Activated T-helper 17 cell treated with anti-CD3 and anti-CD28 coated beads, Interleukin-2, amount 50 U/mL, for 72 hours (primary cell): ENCODE results near the gene PTPRM. TPM values are rescaled to one million over a fixed set of nuclear protein-coding genes. Genes with fewer than 3 reads are reported as not detected.

Experiments used
- ATAC-seq: fragments of 150-1000 bp; cut with Tn5 transposase; replicated peaks from 2 replicates; pipeline ENCODE4 v1.10.0; 2021; ENCODE audit warnings: mild to moderate bottlenecking, moderate library complexity
- H3K27ac Mint-ChIP-seq: one replicate; pipeline ENCODE4 v1.8.0; 2022; ENCODE audit warnings: mixed read lengths
- H3K27me3 Mint-ChIP-seq: one replicate; pipeline ENCODE4 v1.8.0; 2022; ENCODE audit warnings: mixed read lengths
- H3K36me3 Mint-ChIP-seq: one replicate; pipeline ENCODE4 v1.8.0; 2022; ENCODE audit warnings: low read depth, mild to moderate bottlenecking, mixed read lengths
- H3K4me1 Mint-ChIP-seq: one replicate; pipeline ENCODE4 v1.8.0; 2022; ENCODE audit warnings: mixed read lengths
- H3K4me3 Mint-ChIP-seq: one replicate; pipeline ENCODE4 v1.8.0; 2022; ENCODE audit warnings: mild to moderate bottlenecking, mixed read lengths
- H3K9me3 Mint-ChIP-seq: one replicate; pipeline ENCODE4 v1.8.0; 2022; ENCODE audit warnings: mixed read lengths
- total RNA-seq, 2 donors: library from RNA; stranded (reverse); gene quantifications; one replicate each; pipeline ENCODE4 v1.2.3, GENCODE V29; 2022

PTPRM gene
- total RNA-seq, 2 donors from 2014 or later, result 7.5 to 24.5 TPM

DNA sequence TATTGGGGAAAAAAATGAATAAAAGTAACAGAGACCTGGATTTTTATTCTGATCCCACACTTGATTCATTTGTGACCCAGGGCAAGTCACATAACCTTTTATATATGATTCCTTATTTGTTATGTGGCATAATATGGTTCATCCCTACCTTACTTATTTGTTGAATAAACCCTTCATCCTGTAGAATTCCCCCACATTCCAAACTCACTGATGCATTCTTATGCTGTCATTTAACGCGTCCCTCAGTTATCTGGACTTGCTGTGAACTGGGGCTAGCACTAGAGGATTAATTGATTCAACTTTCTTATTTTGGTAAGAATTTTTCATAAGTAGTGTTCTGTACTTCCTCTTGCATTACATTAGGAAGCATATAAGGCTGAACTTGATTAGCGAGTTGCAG is 657.5 kb downstream of the PTPRM start:
- H3K9me3 Mint-ChIP-seq, result peaks cover 6% of the 10 kb centered on the region
- no peak overlapping the region for H3K4me3 Mint-ChIP-seq
- no peak overlapping the region for H3K27ac Mint-ChIP-seq
- no peaks in the 10 kb centered on the region for H3K27me3 Mint-ChIP-seq
- no peaks in the 10 kb centered on the region for H3K4me1 Mint-ChIP-seq
- H3K36me3 Mint-ChIP-seq, result no peaks in the 10 kb centered on the region
- no peak for ATAC-seq

DNA sequence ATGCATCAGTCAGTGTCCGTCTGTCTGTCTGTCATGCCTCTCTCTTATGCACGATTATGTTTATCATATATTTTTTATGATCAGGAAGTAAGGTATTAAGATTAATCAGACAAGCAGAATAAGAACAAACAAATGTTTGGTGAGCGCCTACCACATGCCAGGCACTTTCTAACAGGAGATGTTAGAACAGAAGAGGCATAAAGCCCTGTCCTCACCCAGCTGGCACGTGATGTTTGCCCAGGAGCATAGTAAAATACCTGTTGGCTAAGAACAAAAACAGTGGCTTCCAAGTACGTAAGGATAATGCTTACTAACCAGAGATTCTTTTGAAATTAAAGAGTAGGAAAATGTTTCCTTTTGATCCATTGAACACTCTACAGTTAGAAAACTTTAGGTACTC is 661.9 kb downstream of the PTPRM start:
- Mint-ChIP-seq H3K27ac (no peak overlapping the region), H3K4me1 (no peaks in the 10 kb centered on the region), H3K9me3 (peaks cover 7% of the 10 kb centered on the region), H3K36me3 (no peaks in the 10 kb centered on the region), H3K27me3 (no peaks in the 10 kb centered on the region), H3K4me3 (no peak overlapping the region)
- ATAC-seq, result no peak

GRCh38 chr18:8229787-8230186 is 662.7 kb downstream of the PTPRM start:
- H3K4me3 Mint-ChIP-seq, result no peak overlapping the region
- H3K27me3 Mint-ChIP-seq, result no peaks in the 10 kb centered on the region
- peaks cover 7% of the 10 kb centered on the region for H3K9me3 Mint-ChIP-seq
- no peaks in the 10 kb centered on the region for H3K4me1 Mint-ChIP-seq
- ATAC-seq, result no peak
- no peak overlapping the region for H3K27ac Mint-ChIP-seq
- H3K36me3 Mint-ChIP-seq, result no peaks in the 10 kb centered on the region

DNA sequence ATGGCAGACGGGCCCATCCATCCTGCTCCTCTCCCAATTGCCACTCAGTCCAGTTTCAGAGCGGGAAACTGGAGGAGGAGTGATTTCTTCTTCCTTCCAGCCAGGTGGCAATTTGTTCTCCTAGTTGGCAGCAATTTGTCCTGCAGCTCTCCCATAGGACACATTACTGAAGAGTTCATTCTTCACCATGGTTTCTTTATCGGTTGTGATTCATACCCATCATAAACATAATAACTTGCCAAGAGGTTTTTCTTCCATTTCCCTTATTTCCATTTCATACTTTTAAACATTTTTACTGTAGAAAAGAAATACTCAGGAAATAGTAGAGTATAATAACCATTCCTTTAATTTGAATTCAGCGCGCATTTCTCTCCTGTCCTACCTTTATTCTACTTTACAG is 664.2 kb downstream of the PTPRM start:
- peaks cover 7% of the 10 kb centered on the region for H3K9me3 Mint-ChIP-seq
- no peaks in the 10 kb centered on the region for H3K27me3 Mint-ChIP-seq
- H3K36me3 Mint-ChIP-seq, result no peaks in the 10 kb centered on the region
- no peak for ATAC-seq
- no peak overlapping the region for H3K27ac Mint-ChIP-seq
- no peak overlapping the region for H3K4me3 Mint-ChIP-seq
- no peaks in the 10 kb centered on the region for H3K4me1 Mint-ChIP-seq

DNA sequence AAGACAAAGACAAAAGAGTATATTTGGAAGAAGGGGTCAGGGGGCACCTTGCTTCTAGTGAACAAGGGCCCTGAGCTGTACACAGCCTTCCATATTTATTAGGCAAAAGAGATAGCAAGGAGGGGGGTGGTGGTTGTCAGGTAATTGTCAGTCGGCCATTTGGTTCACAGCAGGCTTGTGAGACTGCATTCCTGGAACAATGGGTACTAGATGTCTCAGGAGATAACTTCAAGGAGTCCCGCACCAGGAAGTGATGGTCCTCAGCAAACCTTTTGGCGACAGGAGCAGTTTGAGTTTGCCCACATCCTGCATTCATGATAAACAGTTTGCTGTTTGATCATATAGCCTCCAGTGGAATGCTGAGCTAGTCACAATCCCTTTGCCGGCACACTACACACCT is 665.7 kb downstream of the PTPRM start:
- no peak overlapping the region for H3K27ac Mint-ChIP-seq
- no peak for ATAC-seq
- H3K9me3 Mint-ChIP-seq, result peaks cover 6% of the 10 kb centered on the region
- no peaks in the 10 kb centered on the region for H3K27me3 Mint-ChIP-seq
- H3K4me3 Mint-ChIP-seq, result no peak overlapping the region
- no peaks in the 10 kb centered on the region for H3K4me1 Mint-ChIP-seq
- H3K36me3 Mint-ChIP-seq, result no peaks in the 10 kb centered on the region

DNA sequence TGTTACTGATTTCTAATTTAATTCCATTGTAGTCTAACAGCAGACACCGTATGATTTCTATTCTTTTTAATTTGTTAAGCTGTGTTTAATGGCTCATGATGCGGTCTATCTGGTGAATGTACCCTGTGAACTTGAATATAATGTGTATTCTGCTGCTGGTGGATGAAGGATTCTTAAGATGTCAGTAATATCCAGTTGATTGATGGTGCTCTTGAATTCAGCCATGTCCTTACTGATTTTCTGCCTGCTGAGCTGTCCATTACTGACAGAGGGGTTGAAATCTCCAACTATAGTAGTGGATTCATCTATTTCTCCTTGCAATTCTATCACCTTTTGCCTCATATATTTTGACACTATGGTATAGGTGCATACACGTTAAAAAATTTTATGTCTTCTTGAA is 668.8 kb downstream of the PTPRM start:
- no peak for ATAC-seq
- Mint-ChIP-seq H3K36me3 (no peaks in the 10 kb centered on the region), H3K9me3 (peaks cover 11% of the 10 kb centered on the region), H3K27me3 (no peaks in the 10 kb centered on the region), H3K4me3 (no peak overlapping the region), H3K4me1 (peaks cover 4% of the 10 kb centered on the region), H3K27ac (no peak overlapping the region)

GRCh38 chr18:8238507-8238906 is 671.4 kb downstream of the PTPRM start:
- no peaks in the 10 kb centered on the region for H3K27me3 Mint-ChIP-seq
- peaks cover 4% of the 10 kb centered on the region for H3K4me1 Mint-ChIP-seq
- H3K9me3 Mint-ChIP-seq, result peaks cover 11% of the 10 kb centered on the region
- H3K36me3 Mint-ChIP-seq, result no peaks in the 10 kb centered on the region
- H3K4me3 Mint-ChIP-seq, result no peak overlapping the region
- H3K27ac Mint-ChIP-seq, result no peak overlapping the region
- no peak for ATAC-seq

DNA sequence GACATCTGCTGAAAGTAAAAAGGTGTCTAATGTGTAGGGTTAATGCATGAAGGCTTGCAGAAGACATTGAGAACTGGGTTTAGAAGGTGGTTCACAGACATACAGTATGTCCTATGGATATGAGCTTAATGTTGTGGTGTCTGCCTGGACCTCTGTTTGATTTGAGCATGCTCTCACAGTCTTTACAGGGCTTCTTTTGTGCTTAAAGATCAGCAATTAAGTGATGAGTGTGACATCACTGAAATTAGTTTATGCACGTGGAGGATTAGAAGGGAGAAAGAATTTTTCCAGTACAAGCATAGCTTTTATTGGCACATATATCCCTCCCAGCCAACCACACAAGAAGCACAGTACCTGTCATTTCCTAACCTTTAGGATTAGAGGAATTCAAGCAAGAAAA is 674.6 kb downstream of the PTPRM start:
- Mint-ChIP-seq H3K4me1 (peaks cover 4% of the 10 kb centered on the region), H3K27ac (no peak overlapping the region), H3K4me3 (no peak overlapping the region), H3K27me3 (no peaks in the 10 kb centered on the region), H3K36me3 (no peaks in the 10 kb centered on the region), H3K9me3 (peaks cover 8% of the 10 kb centered on the region)
- ATAC-seq, result no peak

GRCh38 chr18:8242151-8242696 is 675.1 kb downstream of the PTPRM start:
- no peaks in the 10 kb centered on the region for H3K27me3 Mint-ChIP-seq
- H3K4me3 Mint-ChIP-seq, result no peak overlapping the region
- H3K36me3 Mint-ChIP-seq, result no peaks in the 10 kb centered on the region
- H3K27ac Mint-ChIP-seq, result no peak overlapping the region
- no peak for ATAC-seq
- peaks cover 8% of the 10 kb centered on the region for H3K9me3 Mint-ChIP-seq
- H3K4me1 Mint-ChIP-seq, result peaks cover 4% of the 10 kb centered on the region

DNA sequence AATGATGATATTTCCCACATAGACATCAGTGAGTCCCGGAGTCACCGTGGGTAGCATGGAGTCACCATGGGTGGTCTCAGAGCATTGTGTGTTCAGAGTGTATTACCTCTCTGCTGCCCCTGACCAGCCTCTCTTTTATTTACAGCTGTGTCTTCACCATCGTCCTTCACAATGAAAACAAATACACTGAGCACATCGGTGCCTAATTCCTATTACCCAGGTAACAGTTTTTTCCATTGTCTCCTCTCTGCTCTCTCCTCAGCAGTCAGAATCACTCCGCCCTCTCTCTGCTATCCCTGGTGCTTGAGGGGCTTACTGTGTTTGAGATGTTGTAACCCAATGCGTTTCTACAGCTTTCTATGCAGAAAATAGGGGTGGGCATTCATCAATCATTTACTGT is 680.6 kb downstream of the PTPRM start:
- Mint-ChIP-seq H3K4me3 (no peak overlapping the region), H3K9me3 (peaks cover 4% of the 10 kb centered on the region), H3K27ac (no peak overlapping the region), H3K27me3 (no peaks in the 10 kb centered on the region), H3K4me1 (no peaks in the 10 kb centered on the region), H3K36me3 (peaks cover 5% of the 10 kb centered on the region)
- ATAC-seq, result no peak

- H3K4me1 Mint-ChIP-seq, result no peaks in the 10 kb centered on the region
These were observed 681.5 kb downstream of the PTPRM start for GRCh38 chr18:8248576-8248975.

DNA sequence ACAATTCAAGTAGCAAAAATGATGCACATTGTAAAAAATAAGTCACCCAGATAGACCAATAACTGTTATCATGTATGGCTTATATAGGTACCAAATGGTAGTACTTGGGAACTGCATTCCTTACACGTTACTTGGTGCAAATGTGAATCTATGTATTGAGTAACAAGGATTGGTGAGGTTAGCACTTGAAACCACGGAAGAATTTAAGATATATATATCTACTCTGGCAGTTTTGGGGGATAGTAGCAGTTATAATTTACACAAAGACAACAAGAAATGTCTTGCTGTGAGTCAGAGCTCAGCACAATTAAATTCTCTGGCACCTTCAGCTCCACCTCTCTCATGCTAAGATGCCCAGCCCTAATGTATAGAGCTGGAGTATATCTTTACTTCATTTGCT is 682.7 kb downstream of the PTPRM start:
- H3K27me3 Mint-ChIP-seq, result no peaks in the 10 kb centered on the region

More at GRCh38 chr18:8248576-8248975, 681.5 kb downstream of the PTPRM start:
- Mint-ChIP-seq H3K27me3 (no peaks in the 10 kb centered on the region), H3K4me3 (no peak overlapping the region), H3K27ac (no peak overlapping the region), H3K9me3 (peaks cover 4% of the 10 kb centered on the region), H3K36me3 (peaks cover 11% of the 10 kb centered on the region)
- no peak for ATAC-seq

GRCh38 chr18:8252371-8252770 is 685.3 kb downstream of the PTPRM start:
- Mint-ChIP-seq H3K27me3 (no peaks in the 10 kb centered on the region), H3K9me3 (peaks cover 4% of the 10 kb centered on the region), H3K27ac (no peak overlapping the region), H3K36me3 (peaks cover 16% of the 10 kb centered on the region), H3K4me3 (no peak overlapping the region), H3K4me1 (no peaks in the 10 kb centered on the region)
- ATAC-seq, result no peak

More for the DNA sequence above, 682.7 kb downstream of the PTPRM start:
- Mint-ChIP-seq H3K9me3 (peaks cover 4% of the 10 kb centered on the region), H3K27ac (no peak overlapping the region), H3K4me1 (no peaks in the 10 kb centered on the region), H3K4me3 (no peak overlapping the region), H3K36me3 (peaks cover 16% of the 10 kb centered on the region)
- no peak for ATAC-seq

- H3K4me3 Mint-ChIP-seq, result no peak overlapping the region
- no peaks in the 10 kb centered on the region for H3K27me3 Mint-ChIP-seq
- H3K9me3 Mint-ChIP-seq, result peaks cover 4% of the 10 kb centered on the region
- H3K36me3 Mint-ChIP-seq, result peaks cover 16% of the 10 kb centered on the region
- no peak for ATAC-seq
- no peak overlapping the region for H3K27ac Mint-ChIP-seq
- H3K4me1 Mint-ChIP-seq, result no peaks in the 10 kb centered on the region
These were observed 686.8 kb downstream of the PTPRM start for GRCh38 chr18:8253944-8254343.

- ATAC-seq, result no peak
- H3K27me3 Mint-ChIP-seq, result no peaks in the 10 kb centered on the region
- no peaks in the 10 kb centered on the region for H3K4me1 Mint-ChIP-seq
- peaks cover 4% of the 10 kb centered on the region for H3K9me3 Mint-ChIP-seq
- no peak overlapping the region for H3K4me3 Mint-ChIP-seq
- H3K27ac Mint-ChIP-seq, result no peak overlapping the region
- peaks cover 16% of the 10 kb centered on the region for H3K36me3 Mint-ChIP-seq
These were observed 687.5 kb downstream of the PTPRM start for GRCh38 chr18:8254654-8255053.

DNA sequence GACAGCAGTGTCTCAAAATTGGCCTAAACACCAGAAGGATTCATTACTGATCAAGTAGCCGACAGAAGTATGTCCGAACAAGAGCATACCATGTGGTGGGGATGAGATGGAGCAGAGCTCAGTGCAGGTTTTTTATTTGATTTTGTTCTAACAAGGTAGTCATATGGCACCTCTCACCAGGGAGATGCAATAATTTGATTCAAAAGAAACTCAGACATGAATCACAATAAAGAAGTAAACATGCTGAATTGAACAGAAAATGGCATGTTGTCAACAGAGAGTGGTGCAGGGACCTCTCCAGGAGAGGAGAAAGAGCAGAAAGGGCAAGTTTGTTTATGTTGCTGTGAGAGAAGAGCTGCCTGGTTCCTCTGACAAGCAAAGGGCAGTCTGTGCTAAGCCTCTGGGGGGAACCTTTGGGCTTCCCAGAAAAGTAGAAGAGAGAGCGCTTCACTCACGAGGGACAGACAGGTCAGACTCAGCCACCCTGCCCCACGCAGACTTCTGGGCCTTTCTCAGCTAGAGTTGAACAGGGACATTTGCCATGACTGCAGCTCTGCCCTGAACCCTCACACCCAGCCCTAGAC is 690.8 kb downstream of the PTPRM start:
- H3K4me1 Mint-ChIP-seq, result no peaks in the 10 kb centered on the region
- H3K27ac Mint-ChIP-seq, result no peak overlapping the region
- no peaks in the 10 kb centered on the region for H3K27me3 Mint-ChIP-seq
- H3K36me3 Mint-ChIP-seq, result peaks cover 11% of the 10 kb centered on the region
- ATAC-seq, result no peak
- no peaks in the 10 kb centered on the region for H3K9me3 Mint-ChIP-seq
- H3K4me3 Mint-ChIP-seq, result no peak overlapping the region
